GM18873 (cell line): ENCODE results near the gene PARP15.
"Not testable (repeated sequence)": the region's sequence is repeated elsewhere in the genome, so short reads cannot be mapped to it uniquely, and the experiment has no call there.

Experiments used
- ATAC-seq: cut with Tn5 transposase; IDR thresholded peaks from one replicate; pipeline ENCODE4 v1.9.1; 2021; ENCODE audit warnings: mild to moderate bottlenecking, moderate library complexity, moderate number of reproducible peaks; ENCODE audit not compliant: unreplicated experiment, low FRiP score

PARP15 gene

DNA sequence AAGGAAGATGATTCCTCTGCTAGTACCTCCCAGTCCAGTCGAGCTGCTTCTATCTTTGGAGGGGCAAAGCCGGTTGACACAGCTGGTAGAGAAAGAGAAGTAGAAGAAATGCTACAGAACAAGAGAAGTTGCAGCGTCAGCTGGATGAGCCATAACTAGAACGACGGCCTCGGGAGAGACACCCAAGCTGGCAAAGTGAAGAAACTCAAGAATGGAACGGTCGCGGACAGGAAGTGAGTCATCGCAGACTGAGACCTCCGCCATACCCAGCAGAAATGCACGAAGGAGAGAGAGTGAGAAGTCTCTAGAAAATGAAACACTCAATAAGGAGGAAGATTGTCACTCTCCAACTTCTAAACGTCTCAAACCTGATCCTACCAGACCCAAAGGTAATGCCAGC, 84.2 kb downstream of the PARP15 start:
- ATAC-seq, result no peak

DNA sequence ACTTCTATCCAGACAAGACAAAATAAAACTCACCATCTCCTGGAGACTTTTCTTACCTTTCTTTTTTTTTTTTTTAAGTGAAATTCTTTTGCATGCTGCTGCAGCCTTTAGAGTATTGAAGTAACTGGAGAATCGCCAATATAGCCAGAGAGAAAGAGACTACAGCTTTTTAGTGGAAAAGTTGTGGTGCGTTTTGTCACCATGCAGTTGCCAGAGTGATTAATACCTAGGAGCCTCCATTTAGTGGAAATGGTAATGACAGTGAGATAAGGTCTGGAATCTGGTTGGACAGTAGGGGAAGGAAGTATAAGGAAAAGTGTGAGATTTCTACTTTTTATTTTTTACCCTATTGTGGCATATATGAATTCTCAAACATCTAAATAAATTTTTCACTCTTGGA, 85.1 kb downstream of the PARP15 start:
- ATAC-seq, result no peak

DNA sequence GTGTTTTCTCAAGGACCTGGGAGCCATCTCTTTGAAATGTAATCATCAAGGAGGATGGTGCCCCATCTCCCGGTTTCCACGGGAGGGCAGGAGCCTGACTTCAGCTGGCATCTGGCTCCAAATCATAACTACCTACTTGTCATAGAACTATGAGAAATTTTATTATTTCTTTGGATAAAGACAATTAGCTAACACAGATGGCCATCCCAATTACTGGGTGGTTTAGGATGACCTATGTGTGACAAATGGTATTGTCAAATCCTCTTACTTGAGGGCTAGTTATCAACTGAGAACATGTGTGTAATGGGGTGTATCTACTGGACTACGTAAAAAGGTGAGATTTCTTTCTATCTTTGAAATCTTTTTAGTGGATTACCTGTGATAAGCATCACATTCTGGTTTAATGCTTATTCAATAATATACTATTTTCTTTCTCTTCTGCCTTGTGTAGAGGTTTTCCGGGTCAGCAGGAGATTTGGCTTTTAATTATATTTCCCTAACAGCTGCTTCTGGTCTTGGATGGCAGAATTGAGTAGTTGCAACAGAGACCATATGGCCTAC, 87.9 kb downstream of the PARP15 start:
- no peak for ATAC-seq

DNA sequence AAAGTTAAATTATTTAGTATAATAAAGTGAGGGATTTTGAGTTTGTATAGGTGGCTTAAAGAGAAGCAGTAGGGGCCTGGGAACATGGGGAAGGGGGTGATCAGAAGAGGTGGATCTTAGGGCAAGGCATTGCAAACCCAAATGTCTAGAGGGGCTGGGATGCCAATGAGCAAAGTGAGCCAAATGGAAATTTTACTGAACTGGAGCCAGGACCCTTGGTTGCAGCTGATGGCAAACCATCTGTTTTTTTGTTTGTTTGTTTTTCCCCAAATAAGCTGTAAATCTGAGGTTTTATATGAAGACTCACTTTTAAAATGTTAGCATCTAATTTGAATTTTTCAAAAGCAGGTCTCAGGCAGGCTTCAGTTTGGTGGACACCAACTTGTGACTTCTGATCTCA, 88.4 kb downstream of the PARP15 start:
- ATAC-seq, result no peak

DNA sequence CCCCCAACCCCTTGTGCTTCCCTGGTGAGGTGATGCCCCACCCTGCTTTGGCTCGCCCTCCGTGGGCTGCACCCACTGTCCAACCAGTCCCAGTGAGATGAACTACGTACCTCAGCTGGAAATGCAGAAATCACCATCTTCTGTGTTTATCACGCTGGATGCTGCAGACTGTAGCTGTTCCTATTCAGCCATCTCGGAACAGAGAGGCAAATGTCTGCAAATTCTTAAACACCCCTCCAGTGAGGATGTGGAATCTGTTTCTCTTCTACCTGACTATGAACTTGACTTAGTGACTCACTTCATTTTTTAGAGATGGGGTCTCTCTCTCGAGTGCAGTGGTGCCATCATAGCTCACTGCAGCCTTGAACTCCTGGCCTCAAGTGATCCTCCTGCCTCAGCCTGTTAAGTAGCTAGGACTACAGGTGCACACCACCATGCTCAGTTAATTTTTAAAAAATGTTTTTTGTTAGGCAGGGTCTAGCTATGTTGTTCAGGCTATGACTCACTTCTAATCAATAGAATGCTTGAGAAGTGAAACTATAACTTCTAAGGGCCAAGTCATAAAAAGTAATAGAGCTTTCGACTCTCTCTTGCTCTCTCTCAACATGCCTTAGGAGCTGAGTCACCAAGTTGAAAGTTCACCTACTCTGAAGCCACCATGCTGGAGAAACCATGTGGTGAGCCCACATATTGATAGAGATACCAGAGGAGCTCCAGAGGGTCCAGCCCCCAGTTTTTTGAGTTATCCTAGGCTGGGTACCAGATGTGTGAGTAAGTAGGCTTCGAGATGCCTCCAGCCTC, 91.7 kb downstream of the PARP15 start:
- ATAC-seq, result no peak

DNA sequence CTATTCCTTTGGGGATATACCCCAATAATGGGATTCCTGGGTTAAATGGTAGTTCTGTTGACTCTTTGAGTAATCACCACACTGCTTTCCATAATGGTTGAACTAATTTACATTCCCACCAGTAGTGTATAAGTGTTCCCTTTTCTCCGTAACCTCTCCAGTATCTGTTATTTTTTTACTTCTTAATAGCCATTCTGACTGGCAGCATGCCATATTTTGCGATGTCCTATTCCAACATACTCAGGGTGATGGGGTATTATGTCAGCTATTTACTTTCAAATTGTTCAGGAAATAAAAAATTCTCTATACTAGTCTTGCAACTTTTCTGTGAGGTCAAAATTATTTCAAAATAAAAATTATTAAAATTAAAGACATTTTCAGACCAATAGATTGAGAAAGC, 94.1 kb downstream of the PARP15 start:
- ATAC-seq, result no peak

DNA sequence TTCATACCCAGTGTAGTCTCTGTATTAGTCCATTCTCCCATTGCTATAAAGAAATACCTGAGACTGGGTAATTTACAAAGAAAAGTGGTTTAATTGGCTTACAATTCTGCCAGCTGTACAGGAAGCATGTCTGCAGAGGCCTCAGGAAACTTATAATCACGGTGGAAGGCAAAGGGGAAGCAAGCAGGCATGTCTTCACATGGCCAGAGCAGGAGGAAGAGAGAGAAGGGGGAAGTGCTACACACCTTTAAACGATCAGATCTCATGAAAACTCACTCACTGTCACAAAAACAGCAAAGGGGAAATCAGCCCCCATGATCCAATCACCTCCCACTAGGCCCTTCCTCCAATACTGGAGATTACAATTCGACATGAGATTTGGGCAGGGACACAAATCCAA, 96.9 kb downstream of the PARP15 start:
- no peak for ATAC-seq

DNA sequence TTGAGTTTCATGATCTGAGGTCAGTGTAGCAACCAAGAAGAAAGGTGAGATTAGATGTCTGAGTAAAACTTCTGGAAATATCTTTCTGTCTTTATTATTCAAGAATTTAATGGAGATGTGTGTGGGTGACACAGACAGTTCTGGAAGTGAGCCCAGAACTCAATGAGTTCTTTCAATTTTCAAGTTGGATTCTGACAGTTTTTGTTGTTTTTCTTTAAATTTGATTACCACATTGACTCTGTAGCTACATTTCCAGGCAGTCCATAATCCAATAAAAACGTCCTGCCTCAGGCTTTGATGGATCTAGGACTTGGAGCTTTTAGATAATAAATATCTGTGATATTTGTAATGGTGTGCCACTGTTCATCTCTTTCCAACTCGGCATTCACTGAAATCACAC, 99.3 kb downstream of the PARP15 start:
- ATAC-seq, result no peak

DNA sequence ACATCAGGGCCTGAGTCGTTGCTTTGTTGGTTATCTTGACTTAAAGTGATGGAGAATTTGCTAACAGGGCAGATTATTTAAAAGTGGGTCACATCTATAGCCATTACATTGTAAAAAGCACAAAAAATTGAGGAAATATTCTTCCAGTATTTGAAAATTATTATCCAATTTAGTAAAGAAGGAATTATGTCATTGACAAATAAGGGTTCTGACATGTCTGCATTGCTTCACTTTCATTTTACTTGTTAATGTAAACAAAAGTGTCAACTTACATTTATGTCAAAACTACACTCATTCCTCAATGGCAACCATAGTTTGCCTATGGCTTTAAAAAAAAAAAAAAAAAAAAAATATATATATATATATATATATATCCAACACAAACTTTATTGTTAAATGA, 99.8 kb downstream of the PARP15 start:
- no peak for ATAC-seq

DNA sequence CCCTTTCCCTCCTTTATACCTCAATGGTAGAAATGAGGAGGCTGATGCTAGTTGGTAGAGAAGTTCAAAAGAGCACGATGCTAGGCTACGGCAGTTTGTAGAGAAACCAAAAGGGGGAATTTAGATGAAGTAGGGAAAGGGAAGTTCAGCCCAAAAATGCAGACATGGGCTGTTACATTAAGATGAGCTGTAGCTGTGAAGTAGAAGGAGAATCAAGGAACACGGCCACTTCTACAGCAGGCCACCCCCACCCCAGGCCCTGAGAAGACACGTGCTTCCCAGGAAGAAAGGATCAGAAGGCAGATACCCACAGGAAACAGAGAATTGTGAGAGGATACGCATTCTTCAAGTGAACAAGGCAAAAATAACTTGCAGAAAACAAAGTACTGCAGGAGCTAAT, 101.1 kb downstream of the PARP15 start:
- ATAC-seq, result no peak

DNA sequence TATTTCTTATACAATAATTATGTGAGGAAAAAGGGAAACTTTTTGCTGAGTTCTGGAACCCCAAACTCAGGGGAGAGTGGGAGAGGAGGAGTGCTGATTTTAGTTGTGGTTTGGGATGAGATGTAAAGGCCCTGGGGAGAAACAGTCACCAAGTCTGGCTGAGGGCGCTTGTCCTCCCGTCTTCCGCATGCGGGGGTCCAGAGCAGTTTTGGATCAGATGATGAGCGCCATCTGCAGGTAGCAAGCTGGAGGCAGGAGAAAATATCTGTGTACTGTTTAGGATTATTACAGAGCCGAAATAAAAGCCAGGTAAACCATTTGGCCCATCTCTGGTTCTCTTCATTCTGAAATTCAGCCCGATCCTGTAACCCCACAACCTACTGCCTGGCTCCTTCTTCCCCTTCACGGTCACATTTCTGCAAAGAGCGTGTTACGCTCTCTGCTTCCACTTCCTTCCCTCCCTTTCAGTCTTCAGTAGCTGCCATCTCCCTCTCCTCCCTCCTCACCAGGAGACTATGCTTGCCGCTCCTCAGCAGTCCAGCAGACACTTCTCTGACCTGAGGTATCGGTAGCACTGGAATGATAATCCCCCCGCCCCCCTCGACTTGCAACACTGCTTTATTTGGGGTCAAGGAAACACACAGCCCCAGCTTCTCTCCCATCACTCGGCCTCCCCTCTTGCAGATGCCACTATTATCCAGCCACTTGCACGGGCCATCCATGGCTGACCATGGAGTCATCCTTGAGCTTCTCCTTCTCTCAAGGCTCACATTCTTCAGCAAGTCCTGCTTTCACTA, 101.8 kb downstream of the PARP15 start:
- ATAC-seq, result peak; percentile 38

DNA sequence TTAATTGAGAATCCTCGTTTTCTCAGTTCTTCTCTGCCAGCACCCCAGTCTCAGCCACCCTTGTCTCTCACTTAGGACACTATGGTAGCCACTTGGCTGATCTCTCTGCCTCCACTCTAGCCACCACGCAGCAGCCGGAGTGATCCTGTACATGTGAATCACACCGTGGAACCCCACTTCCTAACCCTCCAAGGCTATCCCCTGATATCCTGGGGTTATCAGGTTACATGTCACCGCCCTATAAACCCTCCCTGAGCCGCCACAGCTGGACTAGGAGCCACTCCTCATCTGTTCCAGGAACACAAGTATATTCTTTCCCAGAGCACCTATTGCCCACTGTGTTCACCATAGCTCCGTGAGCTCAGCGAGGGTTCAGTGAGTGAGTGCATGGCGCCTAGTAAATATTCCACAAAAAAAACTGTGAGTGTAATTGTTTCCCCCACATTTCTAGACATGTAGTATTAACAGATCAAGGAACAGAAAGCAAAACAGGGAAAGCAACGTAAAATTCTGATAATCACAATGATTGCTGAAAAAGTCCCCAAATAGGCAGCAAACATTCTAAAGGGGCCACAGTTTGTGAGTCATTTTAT, 102.5 kb downstream of the PARP15 start:
- ATAC-seq, result no peak

DNA sequence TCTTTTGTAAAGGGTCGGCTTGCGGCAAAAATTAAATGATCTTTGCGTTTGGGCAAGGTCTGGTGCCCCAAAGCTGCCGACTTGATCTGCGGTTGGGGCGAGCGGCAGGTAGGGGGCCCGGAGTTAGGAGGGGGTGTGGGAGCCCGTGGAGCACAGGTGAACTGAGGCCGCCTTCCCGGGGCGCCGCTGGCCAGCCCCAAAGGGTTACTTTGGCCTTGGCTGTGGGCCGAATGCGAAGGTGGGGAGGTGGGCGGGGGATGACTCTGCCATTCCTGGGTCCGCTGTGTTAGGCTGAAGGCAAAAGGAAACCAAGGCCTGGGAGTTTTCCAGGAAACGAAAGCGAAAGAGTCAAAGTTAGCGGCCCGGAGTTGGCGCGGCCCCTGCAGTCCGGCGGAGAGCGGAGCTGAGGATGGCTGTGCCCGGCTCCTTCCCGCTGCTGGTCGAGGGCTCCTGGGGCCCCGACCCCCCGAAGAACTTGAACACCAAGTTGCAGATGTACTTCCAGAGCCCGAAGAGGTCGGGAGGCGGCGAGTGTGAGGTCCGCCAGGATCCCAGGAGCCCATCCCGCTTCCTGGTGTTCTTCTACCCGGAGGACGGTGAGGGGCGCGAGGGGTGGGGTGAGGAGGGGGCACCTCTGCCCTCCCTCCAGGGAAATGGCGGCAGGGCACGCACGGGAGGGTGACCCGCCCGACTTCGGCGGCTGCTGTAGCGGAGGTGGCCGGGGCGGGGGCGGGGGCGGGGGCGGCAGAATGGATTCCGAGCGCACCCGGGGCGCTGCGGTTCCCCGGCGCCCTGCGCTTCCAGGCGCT, 103.2 kb downstream of the PARP15 start, which contains the start of gene PARP14:
TSS of gene PARP14 (plus strand) at position 365 of the 809 bp plus-strand sequence. CDS start at position 410, 45 bp downstream.
- ATAC-seq, result no peak

DNA sequence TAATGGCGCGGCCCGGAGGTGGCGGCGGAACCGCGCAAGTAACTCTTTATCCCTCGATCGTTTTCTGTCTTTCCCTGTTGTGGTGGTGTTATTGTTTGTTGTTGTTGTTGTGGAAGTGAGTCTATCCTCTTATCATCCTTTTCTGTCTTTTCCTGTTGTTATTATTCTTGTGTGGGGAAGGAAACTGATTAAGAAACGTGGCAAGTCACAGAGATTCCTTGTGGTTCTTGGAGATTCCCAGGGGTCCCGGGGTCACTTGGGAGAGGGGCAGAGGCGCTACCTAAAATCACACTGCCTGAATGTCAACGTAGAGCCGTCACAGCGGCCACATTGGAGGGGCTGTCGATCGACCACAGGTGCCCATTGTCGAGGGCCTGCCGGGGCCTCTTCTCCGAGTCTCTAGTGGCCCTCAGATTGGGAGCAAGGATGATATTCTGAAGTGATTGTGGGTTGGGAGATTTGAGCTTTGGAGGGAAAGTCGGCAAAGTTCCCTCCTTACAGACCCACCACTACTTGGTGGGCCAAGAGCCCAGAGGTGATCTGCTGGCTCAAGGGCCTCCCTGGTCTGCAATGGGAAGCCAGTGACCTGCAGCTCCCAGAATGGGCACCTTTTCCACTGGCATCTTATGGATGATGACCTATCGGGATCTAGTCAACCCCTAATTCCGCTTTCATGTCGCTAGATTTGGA, 104.0 kb downstream of the PARP15 start:
- ATAC-seq, result no peak

DNA sequence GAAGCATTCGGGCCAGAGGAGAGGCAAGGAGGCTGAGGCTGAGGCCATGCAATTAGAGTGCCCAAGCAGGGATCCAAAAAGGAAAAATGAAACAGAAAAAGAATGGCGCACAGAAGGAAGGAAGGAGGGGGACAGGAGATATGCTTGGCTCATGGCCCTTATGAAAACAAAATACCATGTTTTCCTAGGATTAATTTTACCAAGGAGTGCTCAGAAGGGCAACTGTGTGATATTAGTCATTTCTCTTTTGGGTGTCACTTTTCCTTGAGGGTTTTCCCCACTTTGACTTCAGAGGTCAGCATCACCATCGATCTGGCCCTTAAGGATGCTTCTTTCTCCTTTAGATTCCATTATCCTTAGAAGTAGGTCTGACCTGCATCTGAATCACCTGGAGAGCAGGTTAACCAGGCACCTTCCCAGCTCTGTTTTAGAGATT, 104.5 kb downstream of the PARP15 start:
- no peak for ATAC-seq

DNA sequence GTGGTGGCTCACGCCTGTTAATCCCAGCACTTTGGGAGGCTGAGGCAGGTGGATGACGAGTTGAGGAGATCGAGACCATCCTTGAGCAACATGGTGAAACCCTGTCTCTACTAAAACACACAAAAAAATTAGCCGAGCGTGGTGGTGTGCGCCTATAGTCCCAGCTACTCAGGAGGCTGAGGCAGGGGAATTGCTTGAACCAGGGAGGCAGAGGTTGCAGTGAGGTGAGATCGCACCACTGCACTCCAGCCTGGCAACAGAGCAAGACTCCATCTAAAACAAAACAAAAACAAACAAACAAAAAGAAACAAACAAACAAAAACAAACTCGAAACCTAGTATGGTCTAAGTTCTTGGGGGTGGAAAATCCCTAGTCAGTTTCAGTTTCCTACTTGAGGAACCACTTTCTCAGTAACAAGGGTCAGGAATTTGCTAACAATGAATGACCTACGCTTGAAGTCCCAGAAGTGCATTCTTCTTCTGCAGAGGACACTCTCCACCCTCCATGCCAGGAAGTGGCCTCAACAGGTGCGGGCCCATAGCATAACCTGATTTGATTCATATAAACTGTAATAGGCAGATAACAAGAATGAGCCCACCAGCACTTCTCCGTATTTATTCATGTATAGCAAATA, 105.4 kb downstream of the PARP15 start:
- not testable (repeated sequence) for ATAC-seq

DNA sequence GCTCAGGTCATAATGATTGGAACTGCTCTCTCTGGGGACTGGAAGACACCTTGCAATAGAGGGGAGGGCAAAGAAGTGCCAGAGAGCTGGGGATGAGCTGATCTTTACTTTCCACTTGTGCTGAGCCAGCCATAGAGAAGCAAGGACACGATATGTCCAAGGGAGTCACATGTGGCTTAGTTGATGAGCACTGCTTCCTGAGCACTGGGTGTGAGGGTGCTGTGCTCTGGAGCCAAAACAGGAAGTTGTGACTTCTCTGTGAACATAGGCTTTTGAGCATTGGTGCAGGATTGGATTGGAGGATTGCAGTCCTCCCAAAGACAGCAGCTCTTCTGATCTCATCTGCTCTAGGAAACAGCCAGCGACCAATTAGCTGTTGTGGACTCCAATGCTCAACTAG, 109.8 kb downstream of the PARP15 start:
- ATAC-seq, result no peak
